Measurements from ENCODE around the gene CATSPER4.
A peak's percentile ranks its signal among the peaks of the same experiment; 100 is the strongest.

CATSPER4 gene

GRCh38 chr1:26163684-26164035 is 26.7 kb upstream of the CATSPER4 start:
- Mint-ChIP-seq H3K27me3 (ENCODE audit: low read depth) (peaks cover 25% of the 10 kb centered on the region), H3K27ac (no peak overlapping the region), H3K9me3 (no peaks in the 10 kb centered on the region), H3K36me3 (ENCODE audit: low read depth) (no peaks in the 10 kb centered on the region), H3K4me3 (peak overlapping the region; percentile 30 to 61 (median 48)), H3K4me1 (peaks cover 33% of the 10 kb centered on the region)
- TF ChIP-seq CTCF (IDR thresholded peaks at IDR 0.05; ENCODE audit: unreplicated experiment in 3 of 3) = no peak

GRCh38 chr1:26164036-26164860 is 26.2 kb upstream of the CATSPER4 start:
- H3K9me3 Mint-ChIP-seq = no peaks in the 10 kb centered on the region
- H3K27ac Mint-ChIP-seq = peak overlapping the region; percentile 19 to 87 (median 76)
- TF ChIP-seq CTCF (IDR thresholded peaks at IDR 0.05; ENCODE audit: unreplicated experiment in 3 of 3) = peak; percentile 76 to 80 (median 79)
- H3K36me3 Mint-ChIP-seq (ENCODE audit: low read depth) = no peaks in the 10 kb centered on the region
- H3K27me3 Mint-ChIP-seq (ENCODE audit: low read depth) = peaks cover 21% of the 10 kb centered on the region
- H3K4me1 Mint-ChIP-seq = peaks cover 35% of the 10 kb centered on the region
- H3K4me3 Mint-ChIP-seq = peak overlapping the region; percentile 68 to 83 (median 78)

- Mint-ChIP-seq H3K27me3 (ENCODE audit: low read depth) (peaks cover 18% of the 10 kb centered on the region), H3K36me3 (ENCODE audit: low read depth) (no peaks in the 10 kb centered on the region), H3K27ac (peak overlapping the region; percentile 19 to 87 (median 76)), H3K4me1 (peaks cover 31% of the 10 kb centered on the region), H3K9me3 (no peaks in the 10 kb centered on the region), H3K4me3 (peak overlapping the region; percentile 68 to 83 (median 78))
- no peak for TF ChIP-seq CTCF (IDR thresholded peaks at IDR 0.05; ENCODE audit: unreplicated experiment in 3 of 3)
These were observed 25.2 kb upstream of the CATSPER4 start for GRCh38 chr1:26164861-26165842.

GRCh38 chr1:26166719-26167281 is 23.6 kb upstream of the CATSPER4 start:
- Mint-ChIP-seq H3K36me3 (ENCODE audit: low read depth) (no peaks in the 10 kb centered on the region), H3K27me3 (ENCODE audit: low read depth) (peaks cover 14% of the 10 kb centered on the region), H3K9me3 (no peaks in the 10 kb centered on the region), H3K4me1 (peaks cover 31% of the 10 kb centered on the region), H3K27ac (peak overlapping the region; percentile 9 to 17 (median 11)), H3K4me3 (peak overlapping the region in 2 of 3 experiments; percentile 13 to 43)
- TF ChIP-seq CTCF (IDR thresholded peaks at IDR 0.05; ENCODE audit: unreplicated experiment in 3 of 3) = no peak

- peaks cover 8% of the 10 kb centered on the region for H3K27me3 Mint-ChIP-seq (ENCODE audit: low read depth)
- H3K9me3 Mint-ChIP-seq = no peaks in the 10 kb centered on the region
- peak within 1 kb of the TSS; percentile 87 to 91 (median 89) for H3K4me3 Mint-ChIP-seq
- no peaks in the 10 kb centered on the region for H3K36me3 Mint-ChIP-seq (ENCODE audit: low read depth)
- peak within 1 kb of the TSS; percentile 71 to 83 (median 73) for H3K27ac Mint-ChIP-seq
- TF ChIP-seq CTCF (IDR thresholded peaks at IDR 0.05; ENCODE audit: unreplicated experiment in 3 of 3) = no peak
- H3K4me1 Mint-ChIP-seq = peaks cover 26% of the 10 kb centered on the region
These were observed 21.8 kb upstream of the CATSPER4 start, which contains the start of gene C1orf232 for GRCh38 chr1:26168410-26169197. C1orf232 (minus strand) TSS chr1:26168963; CDS start chr1:26168499, 464 bp downstream.
